ENCODE measurements around the gene FAM83D.
A peak's percentile ranks its signal among the peaks of the same experiment; 100 is the strongest.

Gene FAM83D

GRCh38 chr20:38926142-38926933 is at the start of gene FAM83D:
Gene FAM83D (plus strand): TSS chr20:38926417. CDS start chr20:38926443, 26 bp downstream.
- Histone ChIP-seq H3K27ac (peak within 1 kb of the TSS in 12 of 21 experiments; percentile 15 to 70 (median 46)), H3K4me3 (peak within 1 kb of the TSS; percentile 52 to 81 (median 69))

GRCh38 chr20:38877483-38877882 is 48.7 kb upstream of the FAM83D start:
- no peak overlapping the region for H3K27ac ChIP-seq
- no peak overlapping the region for H3K4me3 ChIP-seq

GRCh38 chr20:38878866-38879265 is 47.4 kb upstream of the FAM83D start:
- no peak overlapping the region for H3K4me3 ChIP-seq
- H3K27ac ChIP-seq = no peak overlapping the region

GRCh38 chr20:38880952-38881735 is 45.1 kb upstream of the FAM83D start:
- no peak overlapping the region for H3K27ac ChIP-seq
- H3K4me3 ChIP-seq = no peak overlapping the region

GRCh38 chr20:38881806-38882440 is 44.3 kb upstream of the FAM83D start:
- Histone ChIP-seq H3K4me3 (no peak overlapping the region), H3K27ac (no peak overlapping the region)

- Histone ChIP-seq H3K27ac (peak overlapping the region in 2 of 21 experiments; percentile 35 to 42), H3K4me3 (no peak overlapping the region)
Measured at GRCh38 chr20:38882600-38882999, 43.6 kb upstream of the FAM83D start.

GRCh38 chr20:38883081-38883980 is 42.9 kb upstream of the FAM83D start:
- Histone ChIP-seq H3K4me3 (no peak overlapping the region), H3K27ac (peak overlapping the region in 3 of 21 experiments; percentile 19 to 42 (median 35))

- Histone ChIP-seq H3K27ac (peak overlapping the region in 2 of 21 experiments; percentile 3 to 19), H3K4me3 (no peak overlapping the region)
Measured at GRCh38 chr20:38883981-38884733, 42.1 kb upstream of the FAM83D start.

- Histone ChIP-seq H3K4me3 (no peak overlapping the region), H3K27ac (no peak overlapping the region)
Measured at GRCh38 chr20:38885357-38885756, 40.9 kb upstream of the FAM83D start.

GRCh38 chr20:38888059-38888831 is 38.0 kb upstream of the FAM83D start:
- H3K27ac ChIP-seq = no peak overlapping the region

GRCh38 chr20:38889050-38889449 is 37.2 kb upstream of the FAM83D start:
- H3K27ac ChIP-seq = no peak overlapping the region

More at GRCh38 chr20:38888059-38888831, 38.0 kb upstream of the FAM83D start:
- H3K4me3 ChIP-seq = no peak overlapping the region

GRCh38 chr20:38889792-38890496 is 36.3 kb upstream of the FAM83D start:
- H3K4me3 ChIP-seq = no peak overlapping the region
- no peak overlapping the region for H3K27ac ChIP-seq

More at GRCh38 chr20:38889050-38889449, 37.2 kb upstream of the FAM83D start:
- no peak overlapping the region for H3K4me3 ChIP-seq

- H3K4me3 ChIP-seq = no peak overlapping the region
- no peak overlapping the region for H3K27ac ChIP-seq
Measured at GRCh38 chr20:38890497-38890818, 35.8 kb upstream of the FAM83D start.

- peak overlapping the region in 4 of 21 experiments; percentile 21 to 73 (median 54) for H3K27ac ChIP-seq
- no peak overlapping the region for H3K4me3 ChIP-seq
Measured at GRCh38 chr20:38892091-38892981, 33.9 kb upstream of the FAM83D start.

GRCh38 chr20:38893056-38893564 is 33.1 kb upstream of the FAM83D start:
- H3K27ac ChIP-seq = peak overlapping the region in 7 of 21 experiments; percentile 2 to 74 (median 51)
- no peak overlapping the region for H3K4me3 ChIP-seq

GRCh38 chr20:38893565-38894090 is 32.6 kb upstream of the FAM83D start:
- Histone ChIP-seq H3K4me3 (peak overlapping the region in 1 of 7 experiments; percentile 10), H3K27ac (peak overlapping the region in 8 of 21 experiments; percentile 2 to 74 (median 52))

Measured in skin epidermis (tissue), 12 donors.